ENCODE results near the gene KIAA1614.
"Not testable (repeated sequence)": the region's sequence is repeated elsewhere in the genome, so short reads cannot be mapped to it uniquely, and the experiment has no call there.

KIAA1614 gene

GRCh38 chr1:180966312-180966711 lies 53.6 kb downstream of the KIAA1614 start:
- no peak for DNase-seq

DNA sequence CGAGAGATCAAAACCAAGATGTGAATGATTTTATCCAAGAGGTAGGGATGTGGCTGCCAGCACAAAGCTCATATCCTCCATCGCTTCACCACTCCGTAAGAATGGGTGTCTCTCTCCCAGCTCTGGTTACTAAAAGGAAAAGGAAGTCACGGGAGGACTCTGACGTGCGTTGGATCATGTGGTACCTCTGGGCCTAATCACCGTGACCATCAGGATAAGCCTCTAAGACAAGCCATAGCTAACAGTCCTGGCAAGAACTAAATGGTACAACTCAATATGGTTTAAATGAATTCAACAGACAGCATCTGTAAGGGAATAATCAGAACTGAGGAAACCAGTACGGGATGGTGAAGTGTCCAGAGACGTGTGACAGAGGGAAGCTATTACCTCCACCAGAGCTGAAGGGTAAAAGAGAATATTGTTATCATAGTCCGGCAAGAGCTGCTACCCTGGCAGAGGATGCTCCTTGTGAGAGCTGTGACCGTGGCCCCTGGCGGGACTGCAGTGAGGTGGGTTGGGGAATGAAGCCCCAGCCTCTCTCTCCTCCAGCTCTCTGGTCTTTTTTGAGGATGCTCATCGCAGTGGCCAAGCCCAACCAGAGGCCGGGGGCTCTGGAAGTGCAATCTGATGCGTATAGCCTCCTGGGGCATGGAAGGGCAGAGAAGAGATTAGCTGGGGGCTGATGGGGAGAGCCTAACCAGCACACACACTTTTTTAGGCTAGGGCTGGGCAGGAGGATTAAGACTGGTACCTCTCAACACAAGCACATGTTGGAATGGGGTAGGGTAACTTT lies 54.2 kb downstream of the KIAA1614 start:
- no peak for DNase-seq

GRCh38 chr1:180967558-180967957 lies 54.9 kb downstream of the KIAA1614 start:
- no peak for DNase-seq

DNA sequence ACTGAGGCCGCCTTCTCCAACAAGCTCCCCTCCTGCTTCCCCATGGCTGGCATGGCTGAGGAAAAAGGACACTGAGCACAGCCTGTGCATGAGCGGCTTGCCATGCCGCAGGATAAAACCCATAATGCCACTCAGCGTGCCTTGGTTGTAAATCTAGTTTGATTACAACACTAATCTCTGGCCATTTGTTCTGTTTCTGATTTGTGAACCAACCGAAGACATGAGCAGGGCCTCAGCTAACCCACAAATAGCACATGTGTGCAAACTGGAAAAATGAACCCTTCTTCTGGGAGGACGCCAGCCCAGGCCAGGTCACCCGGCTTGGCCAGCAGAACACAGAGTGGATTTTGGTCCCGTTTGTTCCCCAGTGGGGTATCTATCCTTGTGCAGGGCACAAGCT lies 56.1 kb downstream of the KIAA1614 start:
- DNase-seq, result not testable (repeated sequence)

- DNase-seq, result no peak
Observed at GRCh38 chr1:180969434-180969833, 56.7 kb downstream of the KIAA1614 start.

DNA sequence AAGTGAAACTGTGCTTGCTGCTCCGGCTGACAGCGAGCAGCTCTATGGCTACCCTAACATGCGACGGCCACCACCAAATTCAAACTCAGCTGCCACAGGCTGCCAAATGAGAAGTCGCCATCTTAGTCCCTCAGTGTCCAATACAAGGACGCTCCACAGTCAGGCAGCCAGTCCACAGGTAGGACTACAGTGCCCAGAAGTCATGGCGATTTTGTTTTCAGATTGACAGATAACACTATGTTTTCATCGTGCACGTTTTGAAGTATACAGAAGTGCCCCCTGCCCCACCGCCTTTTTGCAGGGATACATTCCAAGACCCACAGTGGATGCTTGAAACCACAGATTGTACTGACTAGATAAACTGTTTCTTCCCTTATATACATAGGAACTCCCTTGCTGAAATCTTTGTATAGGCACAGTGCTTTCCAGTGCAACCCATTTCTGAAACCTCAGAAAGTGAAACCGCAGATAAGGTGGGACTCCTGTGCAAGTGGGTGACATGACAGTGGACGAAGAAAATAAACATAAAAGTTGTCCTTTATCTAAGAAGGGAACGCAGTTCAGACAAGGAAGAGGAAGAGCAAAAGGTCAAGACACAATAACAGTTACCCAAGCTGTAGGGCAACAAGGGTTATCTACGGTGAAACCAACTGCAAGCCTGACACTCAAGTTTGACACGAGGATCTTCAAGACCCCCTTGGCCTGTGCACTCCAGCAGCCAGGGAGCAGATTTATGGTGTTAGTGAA lies 57.8 kb downstream of the KIAA1614 start:
- DNase-seq, result no peak

DNA sequence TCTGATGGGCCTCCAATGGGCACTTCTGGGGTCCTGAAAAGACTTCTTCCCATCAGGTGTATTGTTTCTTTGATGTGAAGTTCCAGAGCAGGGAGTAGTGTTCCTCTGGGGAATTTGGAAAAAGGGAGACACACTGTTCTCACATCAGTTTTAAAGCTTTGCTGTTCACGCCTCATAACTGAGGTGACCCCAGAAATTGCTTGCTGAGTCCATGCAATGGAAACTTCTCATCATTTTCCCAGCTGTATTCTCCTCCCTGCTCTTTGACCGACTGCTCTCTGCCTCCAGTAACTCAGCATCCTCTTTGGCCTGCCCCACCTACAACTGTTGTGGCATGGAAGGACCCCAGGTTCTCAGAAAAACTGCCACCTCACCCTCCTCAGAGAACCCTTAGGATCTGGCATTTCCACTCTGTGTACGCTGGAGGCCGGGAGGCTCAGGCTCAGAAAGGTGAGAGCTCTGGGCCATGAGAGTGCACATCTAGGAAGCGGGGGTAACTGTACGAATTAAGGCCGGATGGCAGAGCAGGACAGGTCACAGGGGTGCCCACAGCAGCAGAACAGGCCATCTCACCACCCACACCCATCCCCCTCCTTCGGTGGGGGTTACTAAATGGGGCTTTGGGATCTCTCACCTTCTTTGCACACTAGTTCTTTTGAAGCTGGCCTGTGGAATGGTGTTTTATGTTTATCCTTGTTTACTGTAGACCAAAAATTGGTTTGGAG lies 58.7 kb downstream of the KIAA1614 start:
- no peak for DNase-seq

GRCh38 chr1:180973369-180973768 lies 60.7 kb downstream of the KIAA1614 start:
- no peak for DNase-seq

- no peak for DNase-seq
Observed at GRCh38 chr1:180974236-180974635, 61.5 kb downstream of the KIAA1614 start.

- DNase-seq, result no peak
Observed at GRCh38 chr1:180975551-180975950, 62.9 kb downstream of the KIAA1614 start.

GRCh38 chr1:180976191-180976590 lies 63.5 kb downstream of the KIAA1614 start:
- DNase-seq, result no peak

DNA sequence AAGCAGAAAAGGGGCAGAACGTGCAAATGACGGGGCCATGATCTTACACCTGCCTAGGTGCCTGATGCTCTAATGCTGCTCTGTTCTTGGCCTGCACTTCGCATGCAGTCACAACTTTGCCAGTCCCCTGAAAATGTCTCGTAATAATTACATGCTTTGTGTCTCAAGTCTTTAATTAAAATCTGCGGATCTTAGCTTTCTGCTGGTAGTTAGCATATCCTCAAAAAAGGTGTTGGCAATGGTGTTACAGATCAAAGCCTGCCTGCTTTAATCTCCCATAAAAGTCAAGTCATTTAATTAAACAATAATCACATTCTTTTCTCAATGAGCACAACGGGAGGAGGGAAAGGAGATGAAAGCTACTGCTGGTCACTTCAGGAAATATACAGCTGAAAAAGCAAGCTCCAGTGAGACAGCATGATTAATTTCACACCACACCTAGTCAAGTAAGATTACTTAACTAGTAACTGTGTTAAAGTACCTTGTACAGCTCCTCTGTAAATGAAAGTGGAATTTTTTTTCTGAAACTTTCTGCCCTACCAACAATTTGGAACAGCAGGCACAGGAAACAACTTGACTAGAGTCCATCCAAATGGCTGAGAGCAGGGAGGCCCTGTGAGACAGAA lies 64.1 kb downstream of the KIAA1614 start:
- no peak for DNase-seq

DNA sequence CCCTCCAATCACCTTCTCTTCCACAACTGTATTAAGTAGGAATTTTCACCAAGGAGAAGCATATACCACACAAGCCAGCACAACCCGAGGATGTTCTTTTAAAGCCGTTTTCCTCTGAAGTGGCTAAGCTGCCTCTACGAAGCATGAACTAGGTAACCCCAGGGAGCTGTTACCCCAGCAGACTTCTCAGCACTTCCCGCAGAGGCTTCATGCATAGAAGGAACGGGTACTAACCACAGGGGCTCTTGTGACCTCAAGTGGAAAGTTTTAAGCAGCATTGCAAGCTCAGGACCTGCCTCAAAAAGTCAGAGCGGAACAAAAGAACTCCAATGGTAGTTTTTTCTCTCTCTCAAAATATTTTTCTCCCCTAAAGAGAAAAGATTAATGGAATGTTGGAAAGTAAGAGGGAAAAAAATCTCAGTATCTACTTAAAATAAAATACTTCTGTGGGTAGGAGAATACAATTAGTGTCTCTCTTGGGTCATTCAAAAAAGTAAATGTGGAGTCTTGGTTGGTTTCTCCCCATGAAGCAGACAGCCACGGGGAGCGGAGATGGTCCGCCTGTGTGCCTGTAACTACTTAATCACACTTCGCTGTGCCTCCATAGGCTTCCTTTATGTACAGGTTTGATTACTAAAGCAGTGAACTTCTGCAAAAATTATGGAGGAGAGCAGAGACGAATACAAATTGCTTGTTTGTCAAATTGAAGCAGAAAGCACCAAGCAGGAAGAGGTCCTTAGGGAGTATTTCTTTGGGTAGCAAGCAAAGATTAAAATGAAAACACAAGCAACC lies 69.1 kb downstream of the KIAA1614 start:
- DNase-seq, result no peak

DNA sequence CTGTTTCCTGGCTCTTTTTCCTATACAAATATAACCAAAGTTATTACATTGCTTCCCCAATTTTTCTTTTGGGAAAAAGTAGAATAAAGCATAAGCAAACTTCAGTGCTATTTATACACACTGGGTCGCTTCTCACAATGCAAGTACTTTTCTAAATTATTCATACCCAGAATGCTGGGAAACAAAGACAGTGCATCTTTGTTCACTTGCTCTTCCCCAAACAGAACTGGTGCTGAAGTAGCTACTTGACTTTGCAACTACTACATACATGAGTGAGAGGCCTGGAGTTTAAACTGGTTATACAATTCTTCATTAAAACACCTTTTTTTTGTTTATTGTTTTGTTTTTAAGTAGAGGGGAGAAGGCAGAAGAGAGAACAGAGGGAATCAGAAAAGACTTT lies 69.7 kb downstream of the KIAA1614 start:
- no peak for DNase-seq

DNA sequence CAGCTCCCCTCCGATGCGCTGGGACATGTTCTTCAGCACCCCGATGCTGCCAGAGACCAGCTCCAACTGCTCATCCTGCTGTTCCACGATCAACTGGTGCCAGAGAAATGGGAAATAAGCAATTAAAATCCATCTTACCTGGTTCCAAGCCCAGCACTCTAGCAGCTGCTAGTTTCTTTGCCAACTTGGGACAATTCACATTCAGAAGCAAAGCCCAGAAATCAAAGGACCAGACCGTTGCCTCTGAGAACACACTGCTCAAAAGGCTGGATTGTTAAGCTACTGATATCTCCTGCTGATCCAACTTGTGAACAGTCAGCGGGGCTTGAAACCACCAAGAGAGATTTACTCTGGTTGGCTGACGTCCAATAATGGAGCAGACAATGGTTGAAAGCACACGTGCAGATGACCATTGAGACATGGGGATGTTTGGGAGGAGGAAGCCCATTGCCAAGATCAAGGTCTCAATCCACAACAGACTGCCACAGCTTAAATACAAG lies 75.6 kb downstream of the KIAA1614 start:
- no peak for DNase-seq

GRCh38 chr1:180994262-180994661 lies 81.6 kb downstream of the KIAA1614 start:
- no peak for DNase-seq

DNA sequence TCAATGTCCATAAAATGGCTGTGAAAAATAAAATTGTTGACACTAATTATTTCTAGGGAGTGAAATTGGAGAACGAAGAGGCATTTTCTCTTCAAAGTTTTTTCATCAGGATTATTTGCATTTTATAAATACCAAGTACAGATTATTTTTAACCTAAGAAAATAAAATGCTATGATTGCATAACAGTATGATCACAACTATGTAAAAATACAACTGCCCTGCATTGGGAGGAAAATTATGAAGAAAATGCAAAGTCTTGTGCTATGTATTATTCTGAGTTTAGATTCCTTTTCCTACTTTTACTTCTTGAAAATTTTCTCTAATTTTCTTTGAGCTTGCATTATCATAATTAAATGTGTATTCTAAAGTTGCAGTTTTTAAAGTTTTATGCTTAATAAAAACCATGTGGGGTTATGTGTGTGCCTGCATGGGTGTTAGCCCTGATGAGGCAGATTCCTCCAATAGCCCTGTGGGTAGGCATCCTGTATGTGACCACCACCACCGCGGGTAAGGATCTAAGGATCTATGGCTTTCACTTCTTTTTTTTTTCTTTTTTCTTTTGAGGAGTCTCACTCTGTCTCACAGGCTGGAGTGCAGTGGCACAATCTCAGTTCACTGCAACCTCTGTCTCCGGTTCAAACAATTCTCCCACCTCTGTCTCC lies 85.3 kb downstream of the KIAA1614 start:
- no peak for DNase-seq
